IPS-NIHi7 (cell line): Measurements from ENCODE around the gene PDYN.

Source experiments
- DNase-seq: peaks from one replicate; pipeline ENCODE4 v3.0.0; 2012; ENCODE audit warnings: mixed read lengths; ENCODE audit errors: extremely low spot score

The PDYN gene

DNA sequence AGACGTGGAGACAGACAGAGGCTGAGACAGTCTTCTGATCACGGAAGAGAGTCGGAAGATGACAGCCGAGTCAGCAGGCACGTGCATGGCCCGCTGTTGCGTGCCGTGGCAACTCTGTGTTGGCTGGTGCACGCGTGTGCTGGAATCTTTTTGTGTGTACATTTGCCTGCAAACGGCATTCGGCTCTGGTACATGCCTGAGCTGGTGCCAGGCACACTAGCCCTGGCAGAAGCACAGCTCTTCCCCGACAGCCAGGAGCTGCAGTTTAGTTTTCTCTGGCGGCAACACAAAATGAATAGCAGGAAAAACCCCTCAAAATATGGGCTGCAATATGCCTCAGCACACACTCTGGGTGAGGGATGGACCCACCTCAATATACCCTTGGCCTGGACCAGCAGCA is 769 bp upstream of the PDYN start:
- no peak for DNase-seq

DNA sequence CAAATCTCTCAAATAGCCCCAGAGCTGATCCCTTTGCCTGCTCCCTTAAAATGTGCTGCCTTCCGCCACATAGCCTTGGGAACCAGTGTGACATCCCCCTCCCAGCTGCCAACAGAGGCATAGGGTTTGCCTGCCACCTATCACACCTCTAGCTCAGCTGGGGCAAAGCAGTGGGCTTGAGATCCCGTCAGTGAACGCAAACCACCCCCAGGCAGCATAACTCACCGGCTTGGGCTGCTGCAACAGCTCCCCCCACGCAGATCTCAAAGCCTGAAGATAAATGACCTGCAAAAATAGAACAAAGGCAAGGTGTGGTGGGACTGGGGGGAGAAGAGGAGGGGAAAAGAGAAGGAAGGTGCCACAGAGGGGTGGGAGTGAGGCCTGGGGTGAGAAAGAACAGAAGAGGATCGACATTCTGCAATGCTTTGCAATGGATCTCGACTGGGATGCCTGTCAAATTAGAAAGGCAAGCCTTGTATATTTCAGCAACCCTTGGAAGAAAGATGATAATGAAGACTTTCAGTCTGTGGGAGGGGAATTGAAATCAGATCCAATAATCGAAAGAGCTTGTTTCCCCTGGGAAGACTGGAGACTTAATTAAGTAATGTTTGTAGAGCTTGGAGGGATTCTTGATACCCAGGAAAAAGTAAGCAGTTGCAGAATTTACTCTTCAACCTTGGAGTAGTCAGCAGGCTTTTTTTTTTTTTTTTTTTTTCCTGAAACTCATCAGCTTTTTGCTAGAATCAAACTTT is 1.3 kb downstream of the PDYN start:
- no peak for DNase-seq

DNA sequence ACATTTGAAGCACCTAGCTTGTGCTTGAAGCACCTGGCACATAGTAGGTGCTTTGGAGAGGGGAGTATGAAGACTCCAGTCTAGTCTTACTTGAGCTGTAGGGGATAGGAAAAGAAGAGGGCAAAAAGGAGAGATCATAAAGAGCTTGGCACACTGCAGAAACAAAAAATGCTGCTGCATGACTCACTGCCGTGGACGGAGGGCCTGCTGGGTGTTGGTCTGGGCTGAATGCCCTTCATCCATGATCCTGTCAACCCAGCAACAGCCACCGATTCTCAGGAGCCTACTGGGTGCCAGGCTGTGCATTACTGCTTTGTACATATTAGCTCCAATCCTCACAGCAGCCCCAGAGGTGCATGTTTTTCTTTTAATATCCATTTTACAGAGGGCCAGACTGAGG is 6.0 kb downstream of the PDYN start:
- no peak for DNase-seq

DNA sequence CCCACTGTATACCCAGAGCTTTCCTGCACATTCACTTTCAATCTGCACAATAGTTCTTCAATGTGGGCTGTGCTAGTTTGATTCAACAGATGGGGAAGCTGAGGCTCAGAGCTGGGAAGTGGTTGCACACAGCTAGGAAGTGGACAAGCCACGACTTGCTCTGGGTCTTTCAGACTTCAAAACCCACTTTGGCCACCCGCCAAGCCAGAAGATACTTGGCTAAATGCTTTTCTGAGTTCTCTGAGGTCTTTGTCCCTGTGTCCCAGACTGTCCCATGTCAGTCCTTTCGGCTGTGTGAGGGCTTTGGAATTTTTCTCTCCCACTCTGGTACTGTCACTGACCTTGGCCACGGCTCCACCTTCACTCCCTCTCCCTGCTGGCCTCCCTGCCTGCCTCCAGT is 10.6 kb downstream of the PDYN start:
- no peak for DNase-seq

DNA sequence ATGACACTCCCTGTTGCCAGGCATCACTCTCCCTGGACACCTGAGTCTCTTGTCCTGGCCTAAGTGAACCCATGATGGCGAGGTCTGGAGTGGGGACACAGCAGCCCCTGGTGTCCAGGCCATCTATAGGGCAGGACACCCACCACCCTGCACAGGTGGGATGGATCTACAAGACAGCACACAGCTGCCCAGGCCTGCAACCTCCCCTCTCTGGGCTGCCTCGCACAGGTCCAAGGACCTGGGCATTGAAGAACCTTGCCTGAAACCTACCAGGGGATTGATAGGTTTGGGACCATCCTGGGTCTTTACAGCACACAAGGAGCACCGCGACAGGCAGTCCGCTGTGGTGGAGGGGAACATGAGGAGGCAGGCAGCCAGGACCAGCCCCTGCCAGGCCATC is 11.2 kb downstream of the PDYN start:
- no peak for DNase-seq

DNA sequence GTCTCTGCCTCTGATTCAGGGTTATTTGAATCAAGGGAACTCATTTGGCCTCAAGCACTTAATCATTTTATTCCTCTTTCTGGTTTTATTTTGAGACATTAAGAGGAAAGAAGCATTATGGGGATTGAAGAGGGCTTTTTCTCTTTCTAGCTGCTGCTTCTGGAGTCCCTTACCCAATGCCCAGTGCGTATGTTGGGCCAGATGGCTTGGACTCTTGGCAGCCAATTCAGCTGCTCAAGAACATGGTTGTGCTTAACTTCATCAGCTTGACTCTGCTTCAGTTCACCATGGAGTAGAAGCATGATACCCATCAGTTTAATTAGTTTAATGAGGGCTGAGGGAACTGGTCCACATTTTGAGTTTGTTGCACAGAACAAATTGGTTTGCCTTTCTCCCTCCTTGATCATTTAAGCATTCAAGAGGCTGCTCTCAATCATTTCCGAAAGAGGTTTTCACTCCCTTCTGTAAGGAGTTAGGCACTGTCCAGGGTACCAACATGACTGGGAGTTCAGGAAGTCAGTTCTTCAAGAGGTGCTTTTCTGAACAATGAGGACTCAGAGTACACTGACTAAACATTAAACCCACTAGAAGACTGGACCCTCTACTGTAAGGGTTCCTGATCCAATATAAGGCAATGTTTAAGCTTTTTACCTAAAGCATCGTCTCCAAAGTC is 14.6 kb downstream of the PDYN start:
- DNase-seq = no peak

DNA sequence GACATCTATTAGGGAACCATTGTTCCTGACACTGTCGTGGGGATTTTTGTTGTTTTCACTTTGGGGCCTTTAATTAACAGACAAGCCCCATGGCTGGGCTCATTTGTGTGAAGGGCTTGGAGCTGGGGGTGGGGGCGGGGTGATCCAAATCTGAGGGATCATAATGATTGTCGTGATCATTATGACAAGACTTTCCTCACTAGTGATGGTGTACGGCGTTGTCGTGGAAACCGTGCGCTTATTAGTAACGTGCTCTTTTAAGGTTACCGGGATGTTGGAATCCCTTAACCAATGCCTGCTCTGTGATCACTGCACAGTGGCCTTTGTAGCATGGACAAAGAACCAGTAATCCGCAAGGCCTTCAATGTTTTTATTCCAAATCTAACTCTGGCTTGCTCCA is 18.6 kb downstream of the PDYN start:
- no peak for DNase-seq

DNA sequence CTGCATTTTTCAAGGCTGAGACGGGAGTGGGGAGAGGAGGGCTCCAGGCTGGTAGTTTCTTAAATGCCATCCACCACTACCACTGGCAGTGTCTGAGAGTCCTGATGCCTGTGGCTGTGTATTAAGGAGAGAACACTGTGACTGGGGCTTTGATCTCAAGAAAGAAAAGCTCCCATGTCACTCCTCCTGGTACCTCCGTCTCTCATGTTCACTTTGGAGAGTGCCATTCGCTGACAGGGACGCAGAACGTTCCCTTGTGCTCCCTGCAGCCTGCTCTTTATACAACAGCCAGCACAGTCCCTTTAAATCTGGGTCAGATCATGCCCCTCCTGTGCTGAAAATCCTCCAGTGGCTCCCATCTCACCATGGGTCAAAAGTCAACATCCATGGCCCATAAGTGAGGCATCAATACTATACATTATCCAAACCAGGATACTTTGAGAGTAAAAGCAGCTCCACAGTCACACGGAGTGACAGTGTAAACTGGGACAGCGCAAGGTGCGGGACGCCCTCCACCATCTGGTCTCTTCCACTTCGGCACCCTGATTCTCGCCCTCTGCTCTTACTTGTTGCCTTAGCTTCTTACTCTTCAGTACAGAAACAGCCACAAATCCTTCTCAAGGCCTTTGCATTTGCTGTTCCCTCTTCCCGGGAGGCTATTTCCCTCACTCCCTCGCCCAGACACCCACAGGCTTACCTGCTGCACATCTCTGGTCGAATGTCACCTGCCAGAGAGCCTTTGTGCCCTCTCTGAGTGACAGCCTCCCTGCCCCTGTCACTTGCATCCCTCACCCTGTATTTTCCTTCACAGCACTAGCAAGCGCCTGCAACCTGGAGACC is 20.0 kb downstream of the PDYN start:
- DNase-seq = no peak

DNA sequence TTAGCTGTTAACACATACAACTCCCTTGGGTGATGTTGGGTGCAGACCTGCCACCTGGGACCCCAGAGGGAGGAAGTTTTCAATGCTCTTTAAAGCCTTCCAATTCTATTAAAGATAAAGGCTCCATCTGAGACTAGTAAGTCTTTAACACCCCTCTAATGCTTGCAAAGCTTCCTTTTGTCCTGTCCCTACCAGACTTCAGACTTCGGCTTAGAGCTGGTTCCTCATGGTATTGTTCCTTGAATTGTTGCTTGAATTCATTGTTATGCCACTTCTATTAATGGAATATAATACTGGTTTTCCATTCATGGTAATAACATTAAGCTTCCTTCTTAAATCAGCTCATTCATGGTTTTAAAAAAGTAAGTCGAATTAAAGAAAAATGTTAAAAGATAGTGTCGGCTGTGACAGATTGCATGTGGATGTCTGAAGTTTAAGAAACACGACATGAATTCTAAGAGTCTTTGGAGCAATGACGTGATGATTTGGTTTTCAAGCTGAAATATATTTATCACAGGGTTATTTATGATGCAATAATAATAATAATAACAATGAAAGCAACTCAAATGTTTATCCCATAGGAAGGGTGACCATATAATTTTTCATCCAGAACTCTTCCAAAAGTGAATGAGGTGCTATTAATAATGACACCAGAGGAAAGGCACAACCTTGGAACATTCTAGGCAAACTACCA is 21.8 kb downstream of the PDYN start:
- DNase-seq = no peak

DNA sequence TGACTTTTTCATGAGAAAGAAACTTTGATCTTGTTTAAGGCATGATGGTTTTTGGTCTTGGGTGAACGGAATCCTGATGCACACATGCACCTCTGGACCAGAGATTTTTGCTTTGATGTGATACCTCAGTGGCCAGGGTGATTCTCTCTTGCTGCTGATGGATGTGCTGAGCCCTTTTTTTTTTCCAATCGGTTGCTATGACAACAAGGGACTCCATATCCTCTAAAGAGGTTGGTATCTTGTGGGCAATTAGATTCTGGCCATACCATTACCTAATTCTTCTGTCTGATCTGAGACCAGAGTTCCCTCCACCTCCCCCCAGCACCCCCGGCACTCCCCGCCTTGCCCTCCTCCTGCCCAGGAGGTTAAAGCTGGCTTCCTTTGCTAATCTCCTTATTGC is 24.9 kb downstream of the PDYN start:
- no peak for DNase-seq

DNA sequence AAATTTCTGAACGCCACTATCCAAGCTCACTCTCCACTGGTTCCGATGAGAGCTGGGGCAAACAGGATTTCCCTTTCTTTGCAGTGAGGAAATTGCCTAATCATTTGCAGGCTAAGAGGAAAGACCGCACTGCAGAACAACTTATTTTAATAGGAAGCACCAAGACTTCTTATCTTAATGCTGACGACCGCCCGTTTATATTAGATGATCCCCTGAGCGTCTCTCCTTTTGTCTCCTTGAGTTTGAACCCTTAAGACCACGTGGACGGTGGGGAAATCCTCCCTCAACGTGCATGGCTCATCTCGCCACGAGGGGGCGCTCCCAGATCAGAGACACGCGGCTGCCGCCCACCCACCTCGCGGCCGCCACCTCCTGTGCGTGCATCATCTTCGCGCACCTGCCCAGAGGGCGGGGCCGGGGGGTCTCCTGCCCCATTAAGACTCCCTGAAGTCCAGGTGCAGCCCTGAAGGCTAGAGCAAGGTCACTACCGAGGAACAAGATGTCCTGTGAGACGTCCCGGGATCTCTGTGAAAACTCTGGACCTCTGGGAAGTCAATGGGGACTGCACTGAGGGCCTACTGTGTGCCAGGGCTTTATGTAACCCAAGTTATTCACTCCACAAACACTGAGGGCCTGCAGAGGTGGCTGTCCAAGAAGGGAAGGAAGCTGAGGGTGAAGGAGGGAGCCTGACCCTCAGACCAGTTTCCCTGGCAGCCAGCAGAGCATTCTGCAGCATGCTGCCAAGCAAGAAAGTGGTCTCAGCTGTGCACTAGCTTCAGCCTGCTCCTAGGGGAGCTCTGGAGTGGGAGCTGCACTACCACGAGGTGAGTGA is 28.1 kb downstream of the PDYN start:
- DNase-seq = peak; percentile 89

DNA sequence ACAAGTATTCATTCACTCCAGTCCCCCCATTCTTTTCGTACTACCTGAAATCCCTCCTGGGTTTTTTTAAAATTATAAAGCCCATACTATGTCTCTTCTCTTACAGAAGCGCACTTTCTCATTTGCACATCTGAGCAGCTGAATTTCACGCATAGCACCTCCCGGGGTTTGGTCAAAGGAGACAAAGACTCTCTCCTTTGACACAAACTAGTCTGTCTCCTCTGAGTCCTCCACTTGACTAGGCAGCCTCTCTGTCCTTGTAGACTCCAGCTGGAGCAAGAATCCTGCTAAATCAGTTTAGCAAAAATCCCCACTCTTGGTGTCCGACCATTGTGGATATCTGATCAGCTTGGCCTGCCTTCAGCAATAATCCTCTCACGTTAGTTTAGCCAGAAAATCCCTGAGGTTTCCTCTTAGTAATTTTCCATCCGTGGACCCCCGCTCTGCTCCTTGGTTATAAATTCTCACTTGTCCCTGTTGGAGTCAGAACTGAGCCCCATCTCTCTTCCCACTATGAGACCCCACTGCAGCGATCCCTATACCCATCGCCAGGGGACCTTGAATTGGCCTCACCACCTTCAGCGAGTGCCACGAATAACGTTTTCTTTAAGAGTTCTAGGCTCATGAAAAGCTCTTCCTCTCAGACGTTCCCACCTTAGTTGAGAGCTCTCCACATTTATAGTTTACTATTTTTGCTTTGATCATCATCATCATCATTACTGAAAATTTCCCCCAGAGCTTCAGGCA is 29.0 kb downstream of the PDYN start:
- no peak for DNase-seq

DNA sequence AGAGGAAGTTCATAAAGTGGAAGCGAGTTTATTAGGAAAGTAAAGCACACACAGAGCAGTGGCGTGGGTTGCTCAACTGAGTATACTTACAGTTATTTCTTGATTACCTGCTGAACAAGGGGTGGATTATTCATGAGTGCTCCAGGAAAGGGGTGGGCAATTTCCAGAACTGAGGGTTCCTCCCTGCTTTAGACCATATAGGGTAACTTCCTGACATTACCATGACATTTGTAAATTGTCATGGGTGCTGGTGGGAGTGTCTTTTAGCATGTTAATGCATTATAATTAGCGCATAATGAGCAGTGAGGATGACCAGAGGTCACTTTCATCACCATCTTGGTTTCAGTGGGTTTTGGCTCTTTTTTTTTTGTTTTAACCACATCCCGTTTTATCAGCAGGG is 29.8 kb downstream of the PDYN start:
- DNase-seq = no peak

DNA sequence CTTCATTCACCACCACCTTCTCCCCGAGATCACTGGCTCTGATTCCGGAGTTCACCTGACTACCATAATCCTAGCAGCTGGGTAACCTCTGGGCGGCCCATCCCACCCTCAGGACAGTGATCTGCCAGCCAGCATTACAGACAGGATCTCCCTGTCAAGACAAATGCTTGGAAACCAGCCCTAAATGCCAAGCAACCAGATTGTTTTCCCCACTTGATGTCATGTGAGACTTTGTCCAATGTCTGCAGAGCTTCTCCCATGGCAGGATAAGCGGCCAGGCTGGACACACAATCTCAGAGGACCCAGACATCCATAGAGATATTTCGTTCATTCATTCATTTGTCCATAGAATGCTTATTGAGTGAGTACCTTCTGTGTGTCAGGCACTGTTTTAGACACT is 32.5 kb downstream of the PDYN start:
- DNase-seq = no peak

DNA sequence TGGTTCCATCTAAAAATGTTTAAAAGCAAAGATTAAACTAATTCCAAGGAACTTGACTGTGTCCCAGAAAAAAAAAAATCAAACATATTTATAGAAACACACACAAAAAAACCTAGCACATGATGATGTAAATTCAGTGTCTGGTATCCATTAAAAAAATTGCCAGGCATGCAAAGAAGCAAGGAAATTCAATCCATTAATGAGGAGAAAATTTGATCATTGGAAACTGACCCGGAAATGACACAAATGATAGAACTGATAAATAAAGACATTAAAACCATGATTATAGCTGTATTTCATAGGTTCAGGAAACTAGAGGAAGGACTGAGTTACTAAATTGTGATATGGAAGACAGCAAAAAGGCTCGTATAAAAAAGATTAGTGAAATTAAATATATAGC is 34.7 kb downstream of the PDYN start:
- no peak for DNase-seq

DNA sequence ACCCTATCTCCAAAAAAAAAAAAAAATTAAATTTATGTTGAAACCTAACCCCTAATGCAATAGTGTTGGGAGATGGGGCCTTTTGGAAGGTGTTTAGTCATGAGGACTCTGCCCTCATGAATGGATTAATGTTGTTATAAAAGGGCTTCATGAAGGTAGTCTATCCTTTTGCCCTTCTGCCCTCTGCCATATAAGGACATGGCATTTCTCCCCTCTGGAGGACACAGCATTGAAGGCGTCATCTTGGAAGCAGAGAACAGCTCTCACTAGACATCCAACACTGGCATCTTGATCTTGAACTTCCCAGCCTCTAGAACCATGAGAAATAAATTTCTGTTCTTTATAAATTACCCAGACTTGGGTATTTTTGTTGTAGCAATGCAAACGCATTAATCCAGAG is 35.4 kb downstream of the PDYN start:
- no peak for DNase-seq

DNA sequence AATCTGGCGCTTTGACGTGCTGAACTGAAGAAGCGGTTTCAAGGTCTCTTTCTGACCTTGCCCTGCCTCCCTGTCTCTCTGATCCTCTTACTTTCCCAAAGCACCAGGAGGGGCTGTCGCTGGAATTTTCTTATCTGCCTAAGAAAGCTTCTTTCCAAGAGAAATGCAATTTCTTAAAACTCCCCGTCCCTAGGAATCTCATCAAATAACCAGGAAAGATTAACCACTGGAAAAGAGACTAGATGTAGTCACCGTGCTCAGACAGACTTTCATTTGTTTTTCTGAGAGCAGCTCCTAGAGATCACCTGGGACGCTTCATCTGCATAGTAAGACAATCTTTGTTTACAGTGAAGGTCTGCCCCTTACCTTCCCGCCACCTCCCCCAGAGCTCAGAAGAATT is 38.6 kb downstream of the PDYN start:
- peak; percentile 50 for DNase-seq

DNA sequence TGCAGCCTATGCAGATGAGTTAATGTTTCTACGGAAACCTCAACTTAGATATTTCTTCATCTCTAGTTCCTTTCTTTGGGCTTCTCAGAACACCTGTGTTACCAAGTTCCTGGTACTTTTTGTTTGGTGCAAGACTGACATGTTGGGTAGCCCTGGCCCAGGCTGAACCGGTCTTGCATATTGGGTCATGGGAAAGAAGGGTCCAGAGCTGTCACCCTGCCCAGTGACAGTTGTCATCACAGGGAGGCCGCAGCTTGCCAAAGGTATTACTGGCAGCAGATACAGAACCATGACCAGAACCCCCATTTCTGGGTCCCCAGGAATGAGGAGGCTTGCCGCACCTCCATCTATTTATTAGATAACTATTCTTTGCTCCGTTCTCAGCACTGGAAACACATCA is 40.2 kb downstream of the PDYN start:
- DNase-seq = no peak

DNA sequence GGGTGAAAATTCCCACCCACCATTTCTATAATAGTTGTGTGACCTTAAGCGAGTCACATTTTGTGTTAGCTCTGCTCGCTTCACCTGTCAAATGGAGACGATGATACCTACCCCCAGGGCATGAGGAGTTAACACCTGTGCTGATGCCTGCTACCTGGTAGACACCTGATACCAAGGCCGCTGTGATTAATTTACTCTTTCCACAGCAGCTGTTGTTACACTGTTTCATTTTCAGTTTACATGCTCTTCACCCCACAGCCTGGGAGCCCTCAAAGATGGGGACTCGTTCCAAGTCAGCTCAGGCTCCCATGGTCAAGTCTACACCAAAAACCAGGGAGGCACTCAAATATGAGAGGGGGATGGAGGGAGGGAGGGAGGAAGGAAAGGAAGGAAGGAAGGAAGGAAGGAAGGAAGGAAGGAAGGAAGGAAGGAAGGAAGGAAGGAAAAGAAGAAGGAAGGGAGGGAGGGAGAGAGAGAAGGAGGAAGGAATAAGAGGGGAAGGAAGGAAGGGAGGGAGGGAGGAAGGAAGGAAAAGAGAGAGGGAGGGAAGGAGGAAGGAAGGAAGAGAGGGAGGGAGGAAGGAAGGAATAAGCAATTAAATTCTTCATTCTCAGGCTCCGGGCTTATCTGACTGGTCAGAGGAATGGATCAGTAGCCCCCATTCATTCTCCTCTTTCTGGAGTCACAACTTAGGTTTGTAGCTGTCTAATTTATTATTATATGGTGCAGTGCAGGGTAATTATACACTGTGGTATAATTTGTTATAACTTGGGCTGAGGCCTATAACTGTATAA is 40.9 kb downstream of the PDYN start:
- no peak for DNase-seq
